Measurements from ENCODE around the gene GLB1L3.

GLB1L3 gene

GRCh38 chr11:134260503-134260902, 15.7 kb upstream of the GLB1L3 start:
- TF ChIP-seq GATA2 (IDR thresholded peaks at IDR 0.05; ENCODE audit: low read depth, low read length) (no peak), GATA3 (IDR thresholded peaks at IDR 0.05; ENCODE audit: low read depth, low read length) (no peak)

- no peak for TF ChIP-seq GATA3 (IDR thresholded peaks at IDR 0.05; ENCODE audit: low read depth, low read length)
- no peak for TF ChIP-seq GATA2 (IDR thresholded peaks at IDR 0.05; ENCODE audit: low read depth, low read length)
These were observed 15.2 kb upstream of the GLB1L3 start for GRCh38 chr11:134260983-134261382.

- no peak for TF ChIP-seq GATA2 (IDR thresholded peaks at IDR 0.05; ENCODE audit: low read depth, low read length)
- TF ChIP-seq GATA3 (IDR thresholded peaks at IDR 0.05; ENCODE audit: low read depth, low read length) = no peak
These were observed 14.3 kb upstream of the GLB1L3 start for GRCh38 chr11:134261626-134262488.

GRCh38 chr11:134264966-134265764, 11.0 kb upstream of the GLB1L3 start:
- TF ChIP-seq GATA3 (IDR thresholded peaks at IDR 0.05; ENCODE audit: low read depth, low read length) = no peak

DNA sequence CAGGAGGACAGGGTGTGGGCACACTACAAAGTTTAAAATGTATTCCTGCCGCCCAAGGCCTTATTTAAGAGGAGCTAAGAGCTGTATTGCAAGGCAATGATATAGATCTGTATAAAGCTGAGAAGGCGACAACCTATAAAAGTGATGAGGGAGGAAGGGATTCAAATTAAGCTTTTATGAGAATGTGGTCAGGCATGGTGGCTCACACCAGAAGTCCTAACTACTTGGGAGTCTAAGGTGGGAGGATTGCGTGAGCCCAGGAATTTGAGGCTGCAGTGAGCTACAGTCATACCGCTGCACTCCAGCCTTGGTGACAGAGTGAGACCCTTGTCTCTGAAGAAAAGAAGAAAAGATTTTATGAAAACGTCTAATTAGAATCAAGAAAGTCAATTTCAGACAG, 9.7 kb upstream of the GLB1L3 start:
- no peak for TF ChIP-seq GATA3 (IDR thresholded peaks at IDR 0.05; ENCODE audit: low read depth, low read length)
- no peak for TF ChIP-seq GATA2 (IDR thresholded peaks at IDR 0.05; ENCODE audit: low read depth, low read length)

DNA sequence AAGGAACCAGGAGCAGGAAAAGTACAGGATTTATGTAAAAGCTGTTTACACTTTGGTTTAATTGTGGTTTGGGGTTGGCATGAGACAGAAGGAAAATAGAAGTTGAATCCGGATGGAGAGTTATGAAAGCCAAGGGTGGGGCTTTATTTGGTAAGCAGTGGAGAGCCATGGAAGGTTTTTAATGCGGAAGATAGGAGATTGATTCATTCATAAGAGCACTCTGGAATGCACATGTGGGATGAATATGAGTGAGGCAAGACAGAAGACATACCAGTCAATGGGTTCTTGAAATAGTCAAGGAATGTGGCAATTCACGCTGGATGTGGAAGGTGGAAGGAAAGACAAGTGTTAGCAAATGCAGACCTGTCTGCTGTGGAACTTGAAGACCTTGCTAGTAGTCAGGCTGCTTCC, 9.3 kb upstream of the GLB1L3 start:
- no peak for TF ChIP-seq GATA3 (IDR thresholded peaks at IDR 0.05; ENCODE audit: low read depth, low read length)
- TF ChIP-seq GATA2 (IDR thresholded peaks at IDR 0.05; ENCODE audit: low read depth, low read length) = no peak

GRCh38 chr11:134267461-134267860, 8.7 kb upstream of the GLB1L3 start:
- TF ChIP-seq GATA3 (IDR thresholded peaks at IDR 0.05; ENCODE audit: low read depth, low read length) (no peak), GATA2 (IDR thresholded peaks at IDR 0.05; ENCODE audit: low read depth, low read length) (no peak)

DNA sequence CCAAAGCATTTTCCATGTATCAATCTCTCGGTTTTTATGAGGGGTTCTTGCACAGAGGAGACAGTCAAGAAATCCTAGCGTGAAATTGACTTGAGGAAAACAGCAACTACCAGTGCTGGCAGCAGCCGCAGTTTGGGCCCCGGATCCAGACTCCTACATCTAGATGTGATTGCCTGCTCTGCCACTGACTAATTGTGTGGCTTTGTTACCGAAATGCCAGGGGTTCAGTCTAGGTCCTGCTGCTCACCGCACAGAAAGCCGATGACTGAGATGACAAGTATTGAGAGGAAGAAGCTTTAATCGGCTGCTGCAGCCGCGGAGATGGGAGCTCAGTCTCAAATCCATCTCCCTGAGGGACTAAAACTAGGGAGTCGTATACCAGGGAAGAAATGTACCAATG, 8.2 kb upstream of the GLB1L3 start:
- TF ChIP-seq GATA3 (IDR thresholded peaks at IDR 0.05; ENCODE audit: low read depth, low read length) = no peak
- TF ChIP-seq GATA2 (IDR thresholded peaks at IDR 0.05; ENCODE audit: low read depth, low read length) = no peak

DNA sequence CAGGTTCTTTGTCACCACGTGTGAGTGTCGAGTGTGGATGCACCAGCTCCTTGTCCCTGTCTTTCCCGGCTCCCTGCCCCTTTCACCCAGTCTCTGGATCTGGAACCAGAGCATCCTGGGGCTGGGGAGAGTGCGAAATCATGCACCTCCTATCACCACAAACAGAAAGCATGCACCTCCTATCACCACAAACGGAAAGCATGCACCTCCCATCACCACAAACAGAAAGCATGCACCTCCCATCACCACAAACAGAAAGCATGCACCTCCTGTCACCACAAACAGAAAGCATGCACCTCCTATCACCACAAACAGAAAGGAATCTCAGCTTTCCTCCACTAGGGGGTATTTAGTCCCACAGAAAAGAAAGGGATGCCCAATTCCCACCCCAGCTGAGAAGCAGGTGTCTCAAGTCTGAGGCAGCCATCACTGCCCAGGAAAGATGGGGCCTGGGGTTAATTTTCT, 5.9 kb upstream of the GLB1L3 start:
- TF ChIP-seq GATA3 (IDR thresholded peaks at IDR 0.05; ENCODE audit: low read depth, low read length) = no peak
- TF ChIP-seq GATA2 (IDR thresholded peaks at IDR 0.05; ENCODE audit: low read depth, low read length) = no peak

DNA sequence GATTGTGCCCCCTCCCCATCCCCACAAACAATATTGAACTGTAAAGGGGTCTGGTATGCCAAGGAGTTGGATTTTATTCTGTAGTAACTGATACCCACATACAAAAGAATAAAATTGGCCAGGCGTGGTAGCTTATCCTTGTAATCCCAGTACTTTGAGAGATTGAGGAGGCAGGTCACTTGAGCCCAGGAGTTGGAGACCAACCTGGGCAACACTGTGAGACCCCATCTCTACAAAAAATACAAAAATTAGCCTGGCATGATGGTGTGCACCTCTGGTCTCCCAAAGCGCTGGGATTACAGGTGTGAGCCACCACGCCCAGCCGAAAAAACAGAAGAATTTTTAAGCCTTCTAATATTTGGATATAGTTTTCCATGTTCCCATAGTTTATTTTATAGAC, 4.2 kb upstream of the GLB1L3 start:
- no peak for TF ChIP-seq GATA2 (IDR thresholded peaks at IDR 0.05; ENCODE audit: low read depth, low read length)
- TF ChIP-seq GATA3 (IDR thresholded peaks at IDR 0.05; ENCODE audit: low read depth, low read length) = no peak

DNA sequence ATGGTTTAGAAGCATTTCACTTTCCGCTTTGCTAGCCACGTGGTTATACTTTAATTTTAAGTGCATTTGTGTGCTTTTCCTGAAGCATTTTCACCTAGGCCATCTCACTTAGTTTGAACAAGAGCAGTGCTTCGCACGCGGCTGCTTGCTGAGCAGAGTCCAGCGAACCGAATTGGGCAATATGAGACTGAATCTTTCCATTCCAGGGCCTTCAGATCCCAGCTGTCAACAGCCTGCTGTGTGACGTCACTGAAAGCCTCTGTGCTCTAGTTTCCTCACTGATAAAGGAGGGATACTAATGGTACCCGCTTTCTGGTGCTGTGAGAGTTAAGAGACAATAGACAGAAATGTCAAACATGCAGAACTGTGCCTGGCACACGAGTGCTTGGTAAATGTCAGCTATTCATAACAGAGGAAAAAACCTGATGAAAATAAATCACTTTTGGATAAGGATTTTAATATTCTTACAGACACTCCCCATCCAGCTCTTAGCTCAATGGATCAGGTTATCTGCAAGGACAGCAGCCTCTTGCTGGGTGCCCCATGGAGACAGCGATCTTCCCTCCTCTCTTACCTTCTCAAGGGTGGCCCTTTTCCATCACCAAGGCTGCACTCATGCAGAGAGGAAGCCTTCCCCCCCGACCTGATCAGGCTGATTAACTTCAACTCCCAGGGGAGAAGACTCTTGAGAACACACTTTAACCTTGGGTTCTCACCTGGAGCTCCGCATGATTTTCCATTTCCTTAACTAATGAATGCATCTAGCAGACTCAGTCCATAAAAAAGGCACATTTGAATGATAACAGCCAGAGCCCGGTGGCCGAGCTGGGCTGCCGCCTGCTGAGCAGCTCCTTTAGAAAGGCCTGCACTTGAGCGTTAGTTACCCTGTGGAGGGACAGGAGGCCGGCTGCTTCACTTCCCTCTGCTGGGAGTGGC, 3.5 kb upstream of the GLB1L3 start:
- TF ChIP-seq GATA3 (IDR thresholded peaks at IDR 0.05; ENCODE audit: low read depth, low read length) = no peak
- TF ChIP-seq GATA2 (IDR thresholded peaks at IDR 0.05; ENCODE audit: low read depth, low read length) = no peak

DNA sequence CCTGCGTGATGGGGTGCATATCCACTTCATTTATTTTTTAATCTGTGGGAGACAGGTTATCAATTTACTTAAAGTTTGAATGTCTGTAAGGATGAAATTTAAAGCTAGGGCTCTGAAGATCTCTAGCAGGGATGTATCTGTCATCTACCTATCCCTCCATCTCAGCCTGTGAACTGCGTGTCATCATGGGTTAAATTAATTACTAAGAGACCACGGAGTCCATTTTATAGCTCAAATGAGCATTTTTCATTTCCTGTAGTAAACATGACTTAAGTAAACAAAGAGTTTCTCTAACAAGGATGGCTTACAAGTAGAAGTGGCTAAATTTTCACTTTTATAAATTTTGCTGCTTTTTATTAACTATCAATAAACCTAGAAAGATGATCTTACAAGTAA, 2.9 kb upstream of the GLB1L3 start:
- no peak for TF ChIP-seq GATA2 (IDR thresholded peaks at IDR 0.05; ENCODE audit: low read depth, low read length)
- TF ChIP-seq GATA3 (IDR thresholded peaks at IDR 0.05; ENCODE audit: low read depth, low read length) = no peak

DNA sequence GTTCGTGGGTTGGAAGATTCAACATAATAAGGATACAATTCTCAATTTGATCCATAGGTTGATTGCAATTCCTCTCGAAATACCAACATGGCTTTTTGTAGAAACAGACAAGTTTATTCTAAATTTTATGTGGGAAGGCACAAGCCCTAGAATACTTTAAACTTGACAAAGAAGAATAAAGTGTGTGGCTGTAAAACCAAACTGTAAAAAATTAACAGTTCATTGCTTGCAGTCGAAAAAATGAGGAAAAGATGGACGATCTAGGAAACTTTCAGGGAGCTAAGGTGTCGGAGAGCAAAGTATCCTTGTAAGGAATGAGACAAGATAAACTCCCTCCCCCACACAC, 1.0 kb upstream of the GLB1L3 start:
- no peak for TF ChIP-seq GATA3 (IDR thresholded peaks at IDR 0.05; ENCODE audit: low read depth, low read length)
- no peak for TF ChIP-seq GATA2 (IDR thresholded peaks at IDR 0.05; ENCODE audit: low read depth, low read length)
